ENCODE results near the gene R3HDM2. TPM values are rescaled to one million over a fixed set of nuclear protein-coding genes. Genes with fewer than 3 reads are reported as not detected.
"Not testable (repeated sequence)": the region's sequence is repeated elsewhere in the genome, so short reads cannot be mapped to it uniquely, and the experiment has no call there.

The R3HDM2 gene
- total RNA-seq, 1 donor from 2014 or later: 21.7 TPM

DNA sequence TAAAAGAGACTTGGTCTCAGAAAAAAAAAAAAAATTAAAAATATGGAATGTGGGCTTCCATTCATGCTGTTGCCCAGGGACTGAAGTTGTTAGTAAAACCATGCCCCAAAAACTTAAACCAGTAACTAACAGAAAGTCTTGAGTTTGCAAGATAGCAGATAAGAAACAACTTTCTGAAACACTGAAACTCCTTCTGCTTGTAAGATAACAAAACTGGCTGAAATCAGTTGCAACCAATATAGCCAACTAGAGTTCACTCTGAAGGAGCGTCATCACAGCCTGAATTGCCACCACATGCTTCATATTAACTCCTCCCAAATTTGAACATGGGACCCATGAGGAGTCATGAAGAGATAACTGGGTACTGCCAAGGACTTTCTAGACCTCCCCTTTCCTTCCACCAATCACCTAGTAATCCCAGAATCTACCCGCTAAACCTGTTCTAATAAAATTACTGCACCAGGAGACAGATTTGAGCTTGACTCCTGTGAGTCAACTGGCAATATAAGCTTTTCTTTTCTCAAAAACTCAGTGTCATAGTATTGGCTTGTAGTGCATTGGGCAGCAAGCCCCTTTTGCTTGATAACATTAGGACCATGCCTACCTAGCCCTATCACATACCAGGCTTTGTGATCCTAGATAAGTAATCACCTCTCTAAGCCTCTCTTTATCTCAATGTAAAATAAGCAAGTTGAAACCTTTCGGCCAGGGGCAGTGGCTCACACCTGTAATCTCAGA, 53.6 kb downstream of the R3HDM2 start:
- no peak for DNase-seq

- no peak for DNase-seq
Measured at GRCh38 chr12:57372233-57372632, 58.6 kb downstream of the R3HDM2 start.

DNA sequence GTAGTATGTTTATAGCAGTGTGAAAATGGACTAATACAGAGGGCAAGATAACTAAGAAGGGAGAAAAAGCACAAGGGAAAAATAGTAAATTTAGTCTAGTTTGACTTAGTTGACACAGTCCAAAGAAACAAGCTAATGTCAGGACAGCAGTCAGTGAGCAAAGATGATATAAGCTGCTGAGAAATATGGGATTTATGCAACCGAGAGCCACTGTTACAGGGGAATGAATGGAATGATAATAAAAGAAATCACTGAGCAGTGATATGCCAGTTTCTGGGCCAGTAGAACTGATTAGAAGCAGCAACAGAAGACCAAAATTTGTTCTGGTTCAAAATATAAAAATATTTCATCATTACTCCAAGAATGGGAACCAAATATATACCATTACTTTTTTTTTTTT, 60.1 kb downstream of the R3HDM2 start:
- DNase-seq: no peak

DNA sequence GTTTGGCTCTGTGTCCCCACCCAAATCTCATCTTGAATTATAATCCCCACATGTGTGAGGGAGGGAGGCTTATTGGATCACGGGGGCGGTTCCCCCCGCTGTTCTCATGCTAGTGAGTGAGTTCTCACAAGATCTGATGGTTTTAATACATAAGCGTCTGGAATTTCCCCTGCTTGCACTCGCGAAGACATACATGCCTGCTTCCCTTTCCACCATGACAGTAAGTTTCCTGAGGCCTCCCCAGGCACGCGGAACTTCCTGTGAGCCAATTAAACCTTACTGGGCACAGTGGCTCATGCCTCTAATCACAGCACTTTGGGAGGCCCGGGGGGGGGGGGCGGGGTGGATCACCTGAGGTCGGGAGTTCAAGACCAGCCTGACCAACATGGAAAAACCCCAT, 60.8 kb downstream of the R3HDM2 start:
- no peak for DNase-seq

- DNase-seq: no peak
Measured at GRCh38 chr12:57369202-57369601, 61.6 kb downstream of the R3HDM2 start.

DNA sequence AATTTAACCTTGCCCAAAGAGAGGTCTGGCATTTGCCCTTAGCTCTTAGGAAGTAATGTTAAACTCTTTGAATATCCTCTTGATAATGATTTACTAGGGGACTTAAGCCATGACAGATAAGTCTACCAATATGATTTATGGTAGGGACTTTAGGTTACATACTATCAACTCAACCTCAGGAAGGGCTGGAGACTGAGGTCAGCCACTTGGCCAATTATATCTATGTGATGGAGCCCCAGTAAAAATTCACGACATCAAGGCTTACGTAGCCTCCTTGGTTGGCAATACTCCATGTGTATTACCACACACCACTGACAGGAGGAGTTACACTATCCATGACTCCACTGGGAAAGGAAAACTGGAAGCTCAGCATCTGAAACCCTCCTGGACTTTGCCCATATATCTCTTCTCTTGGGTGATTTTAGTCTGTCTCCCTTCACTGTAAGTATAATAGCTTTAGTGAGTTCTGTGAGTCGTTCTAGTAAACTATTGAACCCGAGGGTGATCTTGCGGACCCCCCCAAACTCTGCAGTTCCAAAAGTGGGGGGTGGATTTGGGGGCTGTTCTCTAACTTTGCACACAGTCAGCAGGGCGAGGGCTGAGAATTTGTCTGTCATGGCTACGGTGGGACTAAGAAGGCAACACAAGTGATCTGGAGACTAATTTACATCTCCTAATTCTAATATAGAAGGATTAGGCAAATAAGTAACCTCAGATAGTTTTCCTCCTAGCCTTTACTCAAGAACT, 62.3 kb downstream of the R3HDM2 start:
- no peak for DNase-seq

GRCh38 chr12:57367121-57367520, 63.7 kb downstream of the R3HDM2 start:
- no peak for DNase-seq

GRCh38 chr12:57366315-57366714, 64.5 kb downstream of the R3HDM2 start:
- no peak for DNase-seq

- DNase-seq: not testable (repeated sequence)
Measured at GRCh38 chr12:57364156-57364555, 66.7 kb downstream of the R3HDM2 start.

DNA sequence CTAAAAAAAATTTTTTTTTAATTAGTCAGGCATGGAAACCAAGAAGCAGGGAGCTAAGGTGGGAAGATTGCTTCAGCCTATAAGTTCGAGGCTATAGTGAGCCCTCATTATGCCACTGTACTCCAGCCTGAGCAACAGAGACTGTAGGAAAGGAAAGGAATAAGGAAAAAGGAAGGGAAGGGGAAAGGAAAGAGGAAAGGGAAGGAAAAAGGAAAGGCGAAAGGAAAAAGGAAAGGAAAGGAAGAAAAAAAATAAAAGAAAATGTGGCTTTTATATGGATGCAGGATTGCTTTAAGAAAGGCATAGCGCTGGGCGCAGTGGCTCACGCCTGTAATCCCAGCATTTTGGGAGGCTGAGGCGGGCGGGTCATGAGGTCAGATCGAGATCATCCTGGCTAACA, 70.4 kb downstream of the R3HDM2 start:
- DNase-seq: no peak

- no peak for DNase-seq
Measured at GRCh38 chr12:57358646-57359045, 72.2 kb downstream of the R3HDM2 start.

DNA sequence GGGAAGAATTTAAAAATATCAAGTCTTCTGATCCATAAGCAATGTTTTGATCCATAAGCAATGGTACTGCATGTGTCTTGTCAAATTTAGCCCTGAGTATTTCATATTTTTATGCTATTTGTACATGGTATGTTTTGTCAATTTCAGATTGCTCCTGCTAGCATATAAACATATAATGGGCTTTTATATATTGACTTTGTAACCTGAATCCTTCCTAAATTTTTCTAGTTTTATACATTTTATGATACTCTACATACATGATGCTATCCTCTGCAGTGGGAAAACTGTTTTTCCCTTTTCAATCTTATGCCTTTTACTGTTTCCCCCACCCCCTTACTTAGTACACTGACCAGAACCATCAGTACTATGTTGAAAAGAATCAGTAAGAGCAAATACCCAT, 75.1 kb downstream of the R3HDM2 start:
- no peak for DNase-seq

DNA sequence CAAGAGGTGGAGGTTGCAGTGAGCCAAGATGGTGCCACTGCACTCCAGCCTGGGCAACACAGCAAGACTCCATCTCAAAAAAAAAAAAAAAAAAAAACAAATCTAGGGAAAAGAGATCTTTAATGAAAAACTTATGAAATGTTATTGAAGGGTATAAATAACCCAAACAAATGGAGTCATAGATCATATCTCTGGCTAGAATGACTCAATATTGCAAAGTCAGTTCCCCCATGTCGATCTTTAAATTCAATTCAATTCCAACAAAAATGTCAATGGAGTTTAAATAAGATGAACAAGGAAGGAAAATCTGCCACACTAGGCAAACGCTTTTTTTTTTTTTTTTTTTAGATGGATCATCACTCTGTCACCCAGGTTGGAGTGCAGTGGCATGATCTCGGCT, 78.7 kb downstream of the R3HDM2 start:
- no peak for DNase-seq

DNA sequence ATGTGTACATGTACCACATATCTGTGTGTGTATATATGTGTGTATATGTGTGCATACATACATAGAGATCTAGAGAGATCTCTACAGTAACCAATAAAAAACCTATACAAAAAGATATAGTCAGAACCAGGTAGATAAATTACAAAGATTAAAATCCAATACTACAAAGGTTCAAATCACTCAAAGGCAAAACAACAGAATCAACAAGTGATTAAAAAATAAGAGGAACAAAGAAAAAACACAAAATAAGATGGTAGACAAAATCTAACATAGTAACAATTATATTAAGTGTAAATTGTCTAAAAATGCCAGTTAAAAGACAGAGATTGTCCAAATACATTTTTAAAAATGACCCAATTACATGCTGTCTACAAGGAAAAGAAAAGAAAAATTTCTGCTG, 83.6 kb downstream of the R3HDM2 start:
- DNase-seq: no peak

- DNase-seq: no peak
Measured at GRCh38 chr12:57343703-57344378, 87.0 kb downstream of the R3HDM2 start.

DNA sequence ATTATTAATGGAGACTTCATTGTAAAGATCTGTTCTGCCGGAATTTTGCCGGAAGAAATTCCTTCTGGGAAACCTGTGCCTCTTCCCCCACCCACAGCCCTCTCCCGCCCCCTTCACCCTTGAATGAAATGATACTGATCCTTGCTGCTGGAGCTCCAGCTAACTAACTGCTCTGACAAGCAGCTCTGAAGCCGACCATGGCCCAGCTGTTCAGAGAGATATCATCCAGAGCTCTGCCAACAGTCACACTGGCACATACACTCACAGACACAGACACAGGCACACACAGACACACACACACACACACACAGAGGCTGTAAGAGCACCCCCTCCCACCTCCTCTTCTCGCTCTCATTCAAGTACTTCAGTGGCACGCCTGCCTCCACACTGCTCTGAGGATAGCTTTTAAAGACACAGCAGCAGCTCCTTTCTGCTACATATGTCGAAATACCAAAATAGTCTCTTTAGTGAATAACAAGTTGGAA, 88.6 kb downstream of the R3HDM2 start:
- DNase-seq: peak; percentile 66

DNA sequence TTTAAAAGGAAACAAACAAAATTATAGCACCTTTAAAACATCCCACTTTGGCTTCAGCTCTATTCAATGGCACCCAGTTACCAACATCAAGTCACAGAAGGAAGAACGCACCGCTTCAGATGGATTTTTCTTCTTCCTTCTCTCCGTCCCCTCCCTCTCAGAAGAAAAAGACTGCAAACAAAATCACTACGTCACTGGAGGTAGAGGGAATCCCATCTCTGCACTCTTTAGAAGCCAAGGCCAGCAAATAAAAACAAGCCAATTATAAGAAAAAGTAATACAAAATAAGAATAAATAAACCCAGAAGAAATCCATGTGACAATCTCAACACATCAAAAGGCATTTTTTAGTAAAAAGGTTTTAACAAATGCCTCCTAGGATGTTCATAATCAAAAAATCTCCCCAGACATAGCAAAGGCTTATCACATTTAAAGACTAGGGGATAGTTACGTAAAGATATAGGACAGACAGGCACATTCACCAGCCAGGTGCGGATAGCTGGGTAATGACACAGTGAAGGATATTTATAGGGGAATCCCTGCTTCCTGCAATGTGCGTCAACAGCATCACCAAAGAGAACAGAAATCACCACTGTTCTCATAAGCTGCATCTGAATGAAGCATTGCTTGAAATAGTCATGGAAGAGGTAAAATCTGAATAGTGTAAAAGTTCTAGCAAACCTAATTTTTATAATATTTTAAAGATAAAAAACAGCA, 89.4 kb downstream of the R3HDM2 start:
- peak; percentile 22 for DNase-seq

- peak; percentile 41 for DNase-seq
Measured at GRCh38 chr12:57340104-57340503, 90.7 kb downstream of the R3HDM2 start.

GRCh38 chr12:57336299-57336698, 94.5 kb downstream of the R3HDM2 start:
- not testable (repeated sequence) for DNase-seq

GRCh38 chr12:57334219-57334618, 96.6 kb downstream of the R3HDM2 start:
- no peak for DNase-seq

DNA sequence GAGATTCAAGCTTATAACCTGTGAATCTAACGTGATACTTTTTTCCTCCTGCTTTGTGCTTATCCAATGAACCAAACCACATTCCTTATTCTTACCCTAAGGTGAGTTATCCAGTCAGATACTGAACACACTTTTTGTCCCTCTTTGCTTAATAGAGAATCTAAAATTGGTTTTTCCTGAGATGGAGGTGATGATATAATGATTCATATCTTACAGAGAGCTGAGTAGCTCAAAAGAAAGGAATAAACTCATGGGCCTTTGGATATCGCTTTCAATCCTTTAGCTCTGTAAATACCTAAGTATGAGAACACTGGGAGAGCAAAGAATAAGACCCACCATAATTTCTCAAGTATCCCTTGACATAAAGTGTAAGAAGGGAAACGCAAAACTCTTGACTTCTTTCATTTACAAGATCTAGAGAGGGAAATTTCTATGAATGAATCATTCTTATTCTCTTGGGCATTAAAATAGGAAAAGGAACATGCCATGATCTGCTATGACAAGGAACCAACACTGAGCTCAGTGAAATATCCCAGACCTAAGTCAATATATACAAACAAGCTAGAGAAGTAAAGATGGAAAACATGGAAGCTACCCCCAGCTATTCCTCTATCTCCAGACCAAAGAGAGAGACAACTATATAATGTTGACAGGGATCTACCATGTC, 98.1 kb downstream of the R3HDM2 start:
- DNase-seq: no peak

DNA sequence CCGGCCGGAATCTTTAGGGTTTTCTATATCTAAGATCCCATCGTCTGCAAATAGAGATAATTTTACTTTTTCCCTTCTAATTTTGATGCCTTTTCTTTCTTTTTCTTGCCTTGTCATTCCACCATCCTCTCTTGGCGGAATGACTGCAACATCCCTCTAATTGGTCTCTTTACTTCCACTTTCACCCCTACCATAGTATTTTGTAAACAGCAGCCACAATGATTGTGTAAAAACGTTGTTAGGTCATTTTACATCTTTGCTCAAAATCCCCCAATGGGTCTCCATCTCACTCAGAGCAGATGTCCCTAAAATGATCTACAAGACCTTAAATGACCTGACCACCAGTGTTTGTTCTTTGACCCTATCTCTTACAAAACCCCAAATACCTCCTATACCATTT, 99.9 kb downstream of the R3HDM2 start:
- no peak for DNase-seq
